Hepatocyte (in vitro differentiated cells): ENCODE data around the gene HMGCS2.

Experiments used
- EZH2 ChIP-seq: fragments of 200-600 bp; sonication (generic); IDR thresholded peaks from 2 replicates; pipeline ENCODE4 v1.6.1; 2016; ENCODE audit warnings: antibody characterized with exemption, mild to moderate bottlenecking, borderline replicate concordance
- TF ChIP-seq, protein P1 (sequence below): fragments of 200-600 bp; sonication (generic); IDR thresholded peaks from 2 replicates; pipeline ENCODE4 v1.5.1; 2016; ENCODE audit warnings: antibody characterized with exemption, mild to moderate bottlenecking; ENCODE audit not compliant: poor library complexity

DNA sequence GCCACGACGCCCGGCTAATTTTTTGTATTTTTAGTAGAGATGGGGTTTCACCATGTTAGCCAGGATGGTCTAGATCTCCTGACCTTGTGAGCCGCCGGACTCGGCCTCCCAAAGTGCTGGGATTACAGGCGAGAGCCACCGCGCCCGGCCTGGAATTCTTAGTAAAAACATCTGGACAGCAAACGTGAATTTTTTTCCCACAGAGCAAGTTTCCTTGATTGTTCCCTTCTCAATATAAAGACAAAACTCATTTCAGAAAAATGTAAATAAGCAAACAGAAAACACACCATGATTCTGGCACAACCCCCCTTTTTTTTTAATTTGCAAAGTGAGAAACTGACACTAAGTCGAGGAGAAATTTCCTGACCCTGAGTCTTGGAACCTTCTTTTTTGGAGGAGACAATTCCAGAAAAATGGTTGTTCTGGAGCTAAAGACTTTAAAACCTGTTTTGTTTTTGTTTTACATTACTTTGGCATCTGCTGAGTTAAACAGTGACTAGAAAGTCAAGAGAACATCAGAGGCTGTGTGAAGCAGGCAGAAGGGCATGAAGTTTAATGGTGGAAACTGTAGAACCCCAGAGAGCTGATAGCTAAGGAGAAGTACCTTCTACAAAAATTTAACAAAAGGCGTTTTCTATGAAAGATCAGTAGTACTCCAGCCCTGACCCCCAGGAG, 10.3 kb upstream of the HMGCS2 start:
- TF ChIP-seq EZH2 = no peak
- TF ChIP-seq, protein P1, sequence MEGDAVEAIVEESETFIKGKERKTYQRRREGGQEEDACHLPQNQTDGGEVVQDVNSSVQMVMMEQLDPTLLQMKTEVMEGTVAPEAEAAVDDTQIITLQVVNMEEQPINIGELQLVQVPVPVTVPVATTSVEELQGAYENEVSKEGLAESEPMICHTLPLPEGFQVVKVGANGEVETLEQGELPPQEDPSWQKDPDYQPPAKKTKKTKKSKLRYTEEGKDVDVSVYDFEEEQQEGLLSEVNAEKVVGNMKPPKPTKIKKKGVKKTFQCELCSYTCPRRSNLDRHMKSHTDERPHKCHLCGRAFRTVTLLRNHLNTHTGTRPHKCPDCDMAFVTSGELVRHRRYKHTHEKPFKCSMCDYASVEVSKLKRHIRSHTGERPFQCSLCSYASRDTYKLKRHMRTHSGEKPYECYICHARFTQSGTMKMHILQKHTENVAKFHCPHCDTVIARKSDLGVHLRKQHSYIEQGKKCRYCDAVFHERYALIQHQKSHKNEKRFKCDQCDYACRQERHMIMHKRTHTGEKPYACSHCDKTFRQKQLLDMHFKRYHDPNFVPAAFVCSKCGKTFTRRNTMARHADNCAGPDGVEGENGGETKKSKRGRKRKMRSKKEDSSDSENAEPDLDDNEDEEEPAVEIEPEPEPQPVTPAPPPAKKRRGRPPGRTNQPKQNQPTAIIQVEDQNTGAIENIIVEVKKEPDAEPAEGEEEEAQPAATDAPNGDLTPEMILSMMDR = no peak
